Fibroblast of upper back skin (primary cell): ENCODE data around the gene SEMA3A.
"Not testable (repeated sequence)": the region's sequence is repeated elsewhere in the genome, so short reads cannot be mapped to it uniquely, and the experiment has no call there.

Source experiments
- DNase-seq: peaks from one replicate; pipeline ENCODE4 v3.0.0-alpha.2; 2013

The SEMA3A gene

GRCh38 chr7:84108119-84108518, 86.5 kb downstream of the SEMA3A start:
- DNase-seq, result no peak

- no peak for DNase-seq
Measured at GRCh38 chr7:84107259-84107658, 87.3 kb downstream of the SEMA3A start.

GRCh38 chr7:84106291-84106690, 88.3 kb downstream of the SEMA3A start:
- no peak for DNase-seq

GRCh38 chr7:84105586-84105985, 89.0 kb downstream of the SEMA3A start:
- DNase-seq, result peak; percentile 72

- no peak for DNase-seq
Measured at GRCh38 chr7:84104826-84105225, 89.8 kb downstream of the SEMA3A start.

GRCh38 chr7:84102213-84102612, 92.4 kb downstream of the SEMA3A start:
- DNase-seq, result peak; percentile 71

- peak; percentile 48 for DNase-seq
Measured at GRCh38 chr7:84100866-84101265, 93.7 kb downstream of the SEMA3A start.

- DNase-seq, result no peak
Measured at GRCh38 chr7:84095971-84096370, 98.6 kb downstream of the SEMA3A start.

- DNase-seq, result peak; percentile 21
Measured at GRCh38 chr7:84092207-84092606, 102.4 kb downstream of the SEMA3A start.

GRCh38 chr7:84091318-84091717, 103.3 kb downstream of the SEMA3A start:
- no peak for DNase-seq

- DNase-seq, result peak; percentile 36
Measured at GRCh38 chr7:84088802-84089201, 105.8 kb downstream of the SEMA3A start.

- no peak for DNase-seq
Measured at GRCh38 chr7:84085998-84086397, 108.6 kb downstream of the SEMA3A start.

- peak; percentile 68 for DNase-seq
Measured at GRCh38 chr7:84085147-84085546, 109.4 kb downstream of the SEMA3A start.

- DNase-seq, result no peak
Measured at GRCh38 chr7:84083846-84084245, 110.7 kb downstream of the SEMA3A start.

- no peak for DNase-seq
Measured at GRCh38 chr7:84081973-84082522, 112.5 kb downstream of the SEMA3A start.

GRCh38 chr7:84077336-84077735, 117.3 kb downstream of the SEMA3A start:
- DNase-seq, result no peak

- DNase-seq, result no peak
Measured at GRCh38 chr7:84076219-84076618, 118.4 kb downstream of the SEMA3A start.

- peak; percentile 64 for DNase-seq
Measured at GRCh38 chr7:84073186-84073875, 121.3 kb downstream of the SEMA3A start.

- no peak for DNase-seq
Measured at GRCh38 chr7:84070770-84071169, 123.8 kb downstream of the SEMA3A start.

- no peak for DNase-seq
Measured at GRCh38 chr7:84069999-84070500, 124.5 kb downstream of the SEMA3A start.

GRCh38 chr7:84069033-84069432, 125.6 kb downstream of the SEMA3A start:
- DNase-seq, result no peak

GRCh38 chr7:84062489-84062901, 132.1 kb downstream of the SEMA3A start:
- not testable (repeated sequence) for DNase-seq

- peak; percentile 51 for DNase-seq
Measured at GRCh38 chr7:84060760-84061261, 133.8 kb downstream of the SEMA3A start.

GRCh38 chr7:84060000-84060399, 134.6 kb downstream of the SEMA3A start:
- no peak for DNase-seq
